Amniotic stem cell (primary cell): ENCODE results near the gene RTP4.
A peak's percentile ranks its signal among the peaks of the same experiment; 100 is the strongest.
"Not testable (repeated sequence)": the region's sequence is repeated elsewhere in the genome, so short reads cannot be mapped to it uniquely, and the experiment has no call there.

ENCODE experiments used
- DNase-seq: peaks from one replicate; lab custom pipeline; 2025; lab: John Stamatoyannopoulos, UW

RTP4 gene

DNA sequence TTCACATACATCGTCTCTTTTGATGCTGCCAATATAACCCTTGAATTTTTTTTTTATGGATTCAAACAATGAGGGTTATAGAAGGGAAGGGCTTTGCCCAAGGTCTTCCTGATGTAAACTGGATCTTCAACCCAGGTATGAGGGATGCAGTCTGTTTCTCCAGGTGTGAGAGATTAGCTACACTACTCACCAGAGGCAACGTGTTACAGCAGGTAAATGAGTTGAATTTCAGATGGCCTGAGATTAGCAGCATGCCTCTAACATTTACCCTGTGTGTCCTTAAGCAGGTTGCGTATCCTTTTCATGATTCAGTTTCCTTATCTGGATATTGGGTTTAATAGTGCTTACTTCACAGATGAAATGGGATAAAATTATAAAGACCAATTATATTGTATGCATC is 1.9 kb downstream of the RTP4 start:
- no peak for DNase-seq

DNA sequence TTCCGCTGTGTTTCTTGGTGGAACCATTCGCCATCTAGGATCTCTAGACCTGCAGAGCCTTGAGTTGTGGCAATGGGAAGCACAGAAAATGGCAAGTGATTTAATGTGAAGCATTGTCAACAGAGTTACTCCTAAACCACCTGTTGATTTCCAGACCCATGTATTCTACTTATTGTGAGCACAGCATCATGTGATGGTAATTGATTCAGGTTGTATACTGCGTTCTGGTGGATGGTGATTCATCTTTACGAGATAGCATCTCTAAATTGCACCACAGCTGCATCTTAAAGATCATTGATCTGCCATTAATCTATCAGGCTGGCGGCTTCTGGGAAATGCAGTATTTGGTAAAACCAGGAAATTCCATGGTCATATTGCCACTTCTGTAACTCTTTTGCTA is 7.4 kb downstream of the RTP4 start:
- no peak for DNase-seq

DNA sequence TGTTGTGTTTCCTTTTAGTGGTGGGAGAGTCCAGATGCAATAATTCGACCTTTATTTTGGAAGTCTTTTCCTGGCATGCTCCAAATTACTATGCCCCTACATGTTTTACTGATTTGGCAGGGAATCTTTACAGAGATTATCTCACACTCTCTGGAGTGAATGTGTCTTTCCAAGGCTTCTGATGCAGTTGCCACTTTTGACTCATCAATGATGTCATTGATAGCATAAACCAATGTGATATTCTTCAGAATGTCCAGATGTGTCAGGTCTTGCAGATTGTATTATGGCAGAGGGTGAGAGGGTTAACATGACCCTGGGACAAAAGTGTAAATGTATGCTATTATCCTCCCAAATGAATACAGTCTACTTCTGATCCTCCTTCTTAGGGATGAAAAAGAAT is 9.7 kb downstream of the RTP4 start:
- DNase-seq: no peak

DNA sequence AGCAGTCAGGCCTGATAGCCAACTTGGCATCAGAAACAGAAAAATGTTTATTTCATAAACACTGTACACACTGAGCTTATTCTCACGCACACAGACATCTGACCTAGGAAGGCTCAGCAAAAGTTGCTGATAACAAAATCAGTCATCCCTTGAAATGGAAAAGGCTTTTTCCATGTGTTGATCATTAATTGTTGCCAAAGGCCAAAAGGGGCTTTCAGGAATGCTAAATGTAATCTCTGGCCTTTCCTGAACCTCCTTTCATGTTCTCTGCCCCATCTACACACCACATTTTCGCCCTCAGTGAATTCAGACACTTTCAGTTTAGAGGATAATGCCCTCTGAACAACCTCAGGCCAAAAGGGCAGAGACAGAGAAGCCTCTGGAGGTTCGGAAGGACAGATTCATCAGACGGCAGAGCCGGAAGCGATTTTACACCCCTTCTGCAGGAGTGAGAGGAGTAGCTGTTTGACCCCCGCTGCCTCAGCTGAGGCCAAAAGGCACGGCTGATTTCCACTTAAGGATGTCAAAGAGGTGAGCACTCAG is 14.5 kb downstream of the RTP4 start:
- no peak for DNase-seq

DNA sequence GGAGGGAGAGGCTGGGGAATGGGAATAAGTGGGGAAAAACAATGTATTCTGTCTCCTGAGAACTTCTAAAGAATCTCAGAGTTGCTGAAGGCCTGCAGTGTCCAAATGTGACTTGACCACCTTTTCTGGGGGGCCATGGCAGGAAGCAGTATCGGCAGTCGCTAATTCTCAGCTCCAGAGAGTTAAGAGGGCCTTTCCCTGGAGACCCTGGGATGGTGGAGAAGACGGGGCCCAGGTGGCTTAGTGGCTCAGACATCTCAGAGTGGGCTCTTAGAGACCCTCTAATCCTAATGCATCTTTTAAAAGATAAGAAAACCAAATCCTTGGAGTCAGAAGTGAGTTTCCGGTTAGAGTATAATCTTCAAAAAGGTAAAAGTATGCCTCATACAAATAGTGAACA is 15.1 kb downstream of the RTP4 start:
- no peak for DNase-seq

DNA sequence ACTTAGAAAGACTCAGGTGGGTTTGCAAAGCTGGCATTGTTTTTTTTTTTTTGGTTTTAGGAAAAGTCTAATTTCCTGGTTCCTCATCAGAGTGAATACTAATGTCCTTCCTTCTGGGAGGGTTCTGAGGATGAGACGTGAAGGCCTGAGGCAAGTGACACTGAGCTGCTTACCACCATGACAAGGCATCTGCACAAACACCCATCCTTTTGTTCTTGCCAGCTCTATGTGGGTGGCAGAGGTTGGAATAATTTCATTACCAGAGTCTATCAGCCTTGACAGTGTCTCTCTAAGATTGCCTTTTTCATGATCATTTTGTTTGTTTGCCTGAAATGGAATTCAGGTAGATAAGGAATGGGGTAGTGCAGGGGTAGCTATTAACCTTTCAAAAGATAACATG is 17.1 kb downstream of the RTP4 start:
- DNase-seq: no peak

DNA sequence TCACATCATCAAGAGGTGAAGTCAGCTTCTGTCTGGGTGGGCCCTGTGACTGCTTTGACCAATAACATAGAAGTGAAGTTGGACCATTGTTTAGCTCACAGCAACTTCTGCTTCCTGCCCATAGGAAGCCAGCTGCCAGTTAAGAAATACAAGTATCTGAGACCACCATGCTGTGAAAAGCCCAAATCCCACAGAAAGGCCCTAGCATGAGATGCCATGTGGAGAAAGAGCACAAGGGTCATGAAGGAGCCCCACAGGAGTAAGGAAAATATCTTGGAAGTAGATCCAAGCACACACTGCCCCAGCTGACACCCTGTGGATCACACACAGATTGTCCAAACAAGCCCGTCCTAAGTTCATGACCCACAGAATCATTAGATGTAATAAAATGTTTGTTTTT is 28.5 kb downstream of the RTP4 start:
- no peak for DNase-seq

DNA sequence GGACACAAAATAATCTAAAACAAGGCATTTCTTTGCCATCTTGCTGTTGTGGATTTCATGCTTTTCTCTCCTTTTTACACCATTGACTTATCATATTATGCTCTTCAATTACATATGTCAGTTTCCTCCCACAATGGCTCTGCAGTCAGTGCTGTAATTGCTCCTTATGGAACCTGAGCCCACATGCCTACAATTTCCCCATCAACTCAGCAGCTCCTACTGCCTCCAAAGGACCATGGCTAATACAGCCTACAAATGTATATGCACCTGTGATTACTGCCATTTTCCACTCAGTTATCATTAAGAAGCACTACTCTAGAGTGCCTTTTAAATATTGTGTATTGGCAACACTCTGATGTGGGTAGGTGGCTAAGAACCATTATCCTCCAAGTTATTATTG is 30.8 kb downstream of the RTP4 start:
- no peak for DNase-seq

DNA sequence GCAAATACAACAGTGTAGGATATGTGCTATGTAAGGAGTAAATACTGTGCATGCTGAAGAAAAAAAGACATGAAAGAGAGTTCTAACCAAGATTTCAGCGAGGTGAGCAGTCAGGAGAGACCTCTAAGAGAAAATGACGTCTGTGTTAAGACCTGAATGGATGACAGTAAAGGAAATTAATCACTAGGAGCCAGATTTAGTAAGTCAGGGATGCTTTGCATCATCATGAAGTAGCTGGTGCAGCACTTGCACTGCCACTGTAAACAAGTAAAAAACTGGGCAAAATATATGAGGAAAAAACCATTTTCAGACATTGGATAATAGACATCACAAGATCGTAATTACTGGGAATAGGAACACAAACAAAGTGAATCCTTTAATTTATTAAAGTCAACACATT is 32.6 kb downstream of the RTP4 start:
- no peak for DNase-seq

DNA sequence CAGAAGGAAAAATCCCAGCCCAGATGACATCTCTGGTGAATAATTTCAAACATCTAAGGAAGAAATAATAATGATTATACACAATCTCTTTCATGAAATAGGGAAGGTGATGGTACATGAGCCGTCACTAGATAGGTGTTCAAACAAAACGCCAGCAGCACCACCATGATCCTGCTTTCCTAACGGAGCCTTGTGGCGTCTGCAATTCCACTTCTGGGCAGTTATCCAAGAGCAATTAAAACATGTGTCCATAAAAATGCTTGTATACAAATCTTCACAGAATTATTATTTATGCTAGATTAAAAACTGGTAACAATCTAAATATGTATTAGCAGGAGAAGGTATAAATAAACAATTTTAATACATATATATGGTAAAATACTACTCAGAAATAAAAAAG is 33.7 kb downstream of the RTP4 start:
- DNase-seq: no peak

DNA sequence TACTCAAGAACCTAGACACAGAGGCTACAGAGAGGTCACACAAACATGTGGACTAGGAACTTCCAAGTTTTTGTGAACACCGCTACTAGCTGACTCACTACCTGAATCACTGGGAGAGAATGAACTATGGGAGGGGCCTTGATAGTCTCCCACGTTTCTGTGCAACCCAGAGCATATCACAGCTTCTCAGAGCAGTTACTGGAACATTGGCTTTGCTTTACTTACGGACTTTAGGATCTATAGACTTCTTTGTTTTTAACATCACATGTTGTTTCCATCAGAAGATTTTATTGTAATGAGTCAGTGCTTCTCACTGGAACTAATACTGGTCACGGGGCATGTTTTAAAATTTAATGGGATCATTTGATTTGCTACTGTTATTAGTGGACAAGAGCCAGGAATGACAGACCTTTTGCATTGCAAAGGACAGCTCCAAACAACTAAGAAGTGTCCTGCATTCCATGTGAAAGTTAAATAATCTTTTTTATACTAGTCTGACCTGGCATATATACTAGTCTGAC is 35.6 kb downstream of the RTP4 start:
- peak; percentile 22 for DNase-seq

DNA sequence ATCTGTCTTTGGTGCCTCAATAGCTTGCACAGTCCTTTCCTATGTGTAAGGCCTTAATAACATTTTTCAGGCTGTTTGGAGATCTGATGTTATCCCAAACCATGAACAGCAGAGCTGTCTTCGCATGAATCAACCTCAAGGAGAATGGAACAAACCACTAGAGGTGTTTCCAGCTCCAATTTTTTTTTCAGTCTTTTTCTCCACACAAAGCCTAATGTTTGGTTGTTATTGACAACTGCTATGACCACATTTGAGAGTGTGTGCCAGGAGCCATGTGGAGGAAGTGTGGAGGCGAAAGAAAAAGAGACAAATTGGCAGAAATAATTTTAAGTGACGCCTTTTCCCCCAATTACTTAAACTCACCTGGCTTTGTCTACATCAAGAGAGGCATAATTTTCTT is 38.7 kb downstream of the RTP4 start:
- DNase-seq: no peak

DNA sequence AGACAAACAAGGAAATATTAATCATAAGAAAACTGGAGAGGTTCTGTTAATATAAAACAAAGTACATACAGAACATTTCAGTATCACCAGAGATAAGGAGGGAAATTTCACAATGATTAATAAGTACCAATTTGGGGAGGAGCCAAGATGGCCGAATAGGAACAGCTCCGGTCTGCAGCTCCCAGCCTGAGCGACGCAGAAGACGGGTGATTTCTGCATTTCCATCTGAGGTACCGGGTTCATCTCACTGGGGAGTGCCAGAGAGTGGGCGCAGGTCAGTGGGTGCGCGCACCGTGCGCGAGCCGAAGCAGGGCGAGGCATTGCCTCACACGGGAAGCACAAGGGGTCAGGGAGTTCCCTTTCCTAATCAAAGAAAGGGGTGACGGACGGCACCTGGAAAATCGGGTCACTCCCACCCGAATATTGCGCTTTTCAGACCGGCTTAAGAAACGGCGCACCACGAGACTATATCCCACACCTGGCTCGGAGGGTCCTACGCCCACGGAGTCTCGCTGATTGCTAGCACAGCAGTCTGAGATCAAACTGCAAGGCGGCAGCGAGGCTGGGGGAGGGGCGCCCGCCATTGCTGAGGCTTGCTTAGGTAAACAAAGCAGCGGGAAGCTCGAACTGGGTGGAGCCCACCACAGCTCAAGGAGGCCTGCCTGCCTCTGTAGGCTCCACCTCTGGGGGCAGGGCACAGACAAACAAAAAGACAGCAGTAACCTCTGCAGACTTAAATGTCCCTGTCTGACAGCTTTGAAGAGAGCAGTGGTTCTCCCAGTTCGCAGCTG is 44.0 kb downstream of the RTP4 start:
- not testable (repeated sequence) for DNase-seq
